DLD1 (cell line): ENCODE measurements around the gene NFRKB.
"Not testable (repeated sequence)": the region's sequence is repeated elsewhere in the genome, so short reads cannot be mapped to it uniquely, and the experiment has no call there.

Experiments
- in situ Hi-C: cut with HindIII; loops from 2 replicates; pipeline ENCODE4 v1.10.0; 2017; ENCODE audit warnings: low sequenced_read_pairs

NFRKB gene

DNA sequence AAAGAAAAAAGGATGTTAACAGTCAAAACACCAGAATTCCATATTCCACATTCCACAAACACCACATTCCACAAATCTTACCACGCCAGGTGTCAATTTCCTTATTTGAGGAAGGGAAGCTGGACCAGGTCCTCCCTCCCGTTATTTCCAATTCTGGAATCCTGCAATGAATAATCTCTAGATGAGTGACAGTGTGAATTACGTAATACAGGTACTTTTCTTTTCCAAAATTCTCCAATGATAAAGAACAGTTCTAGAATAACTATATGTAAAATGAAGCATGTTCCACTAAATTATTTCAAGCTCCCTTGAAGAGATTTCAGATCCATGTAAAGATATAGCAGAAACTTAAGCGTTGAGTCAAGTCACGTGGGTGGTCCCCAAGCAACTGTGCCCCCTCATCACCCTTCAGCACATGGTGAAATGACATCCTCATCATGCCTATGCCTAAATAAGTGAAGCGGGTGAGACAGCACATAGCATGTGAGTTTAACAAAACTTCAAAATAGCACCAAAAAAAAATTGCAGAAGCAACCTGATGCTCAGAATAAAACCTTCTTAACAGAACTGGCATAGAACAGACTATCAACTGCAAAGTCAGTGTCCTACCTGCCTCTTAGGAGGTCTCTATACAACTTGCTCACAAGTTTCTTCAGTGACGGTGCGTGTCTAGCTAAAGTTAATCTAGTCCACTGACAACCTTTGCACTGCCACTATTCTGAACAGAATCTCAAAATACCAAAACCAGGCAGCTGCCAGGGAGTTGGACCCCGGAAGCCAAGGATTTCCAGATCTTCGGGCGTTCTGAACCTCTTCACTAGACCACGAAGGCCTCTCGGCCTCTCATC, 876 bp downstream of the NFRKB start:
- in situ Hi-C loops, result no loop called here

DNA sequence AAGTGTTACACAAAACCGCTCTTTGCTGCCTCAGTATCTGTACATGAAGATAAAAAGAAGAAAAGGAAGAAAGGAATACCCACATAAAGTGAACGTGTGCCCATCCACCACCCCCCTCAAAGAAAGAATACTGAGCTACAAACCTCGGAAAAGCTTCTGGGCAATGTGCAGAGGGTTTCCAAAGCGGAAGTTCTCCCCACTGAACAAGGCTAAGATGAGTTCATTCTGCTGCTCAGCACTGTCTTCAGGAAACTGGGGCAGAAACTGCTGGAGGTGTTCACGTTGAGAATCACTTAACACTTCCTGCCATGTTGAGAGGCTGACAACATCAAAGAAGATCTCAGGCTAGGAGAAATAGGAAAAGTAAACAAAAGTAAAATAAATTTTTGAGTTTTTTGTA, 6.9 kb downstream of the NFRKB start:
- in situ Hi-C loops, result no loop called here

DNA sequence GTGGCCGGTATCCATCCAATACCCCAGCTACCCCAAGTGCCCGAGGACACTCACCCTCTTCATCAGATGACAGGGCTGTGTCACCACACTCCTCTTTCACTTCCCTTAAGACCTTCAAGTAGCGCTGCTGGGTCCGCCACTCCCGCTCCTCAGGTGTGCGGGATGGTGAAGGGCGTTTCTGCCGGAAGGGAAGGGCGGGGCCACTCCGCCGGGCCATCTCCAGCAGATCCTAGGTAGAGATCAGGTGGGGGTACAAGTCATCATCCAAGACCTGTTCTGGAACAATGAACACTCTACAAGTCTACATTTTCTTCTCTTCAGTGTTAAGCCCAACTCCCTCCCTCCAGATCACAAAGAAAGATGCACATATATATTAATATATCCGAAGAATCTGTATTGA, 10.0 kb downstream of the NFRKB start:
- in situ Hi-C loops, result no loop called here

DNA sequence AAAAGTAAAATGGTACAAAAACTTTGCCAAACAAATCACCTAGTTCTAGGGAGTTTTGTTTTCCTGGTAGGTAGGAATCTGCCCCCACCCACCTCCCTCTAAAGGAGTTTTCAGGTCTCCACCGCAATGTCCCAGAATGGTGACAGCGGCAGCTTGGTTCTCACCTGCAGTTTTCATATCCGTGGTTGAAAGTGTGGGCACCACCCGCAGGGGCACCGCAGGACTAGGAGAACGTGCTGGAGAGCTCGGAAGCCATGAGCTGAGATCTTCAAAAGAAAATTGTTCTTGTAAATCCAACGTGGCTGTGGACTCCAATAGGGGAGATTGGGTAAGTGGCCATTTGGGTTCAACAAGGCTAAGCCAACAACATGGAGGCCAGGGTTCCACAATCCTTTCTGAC, 10.8 kb downstream of the NFRKB start:
- in situ Hi-C loops, result no loop called here

DNA sequence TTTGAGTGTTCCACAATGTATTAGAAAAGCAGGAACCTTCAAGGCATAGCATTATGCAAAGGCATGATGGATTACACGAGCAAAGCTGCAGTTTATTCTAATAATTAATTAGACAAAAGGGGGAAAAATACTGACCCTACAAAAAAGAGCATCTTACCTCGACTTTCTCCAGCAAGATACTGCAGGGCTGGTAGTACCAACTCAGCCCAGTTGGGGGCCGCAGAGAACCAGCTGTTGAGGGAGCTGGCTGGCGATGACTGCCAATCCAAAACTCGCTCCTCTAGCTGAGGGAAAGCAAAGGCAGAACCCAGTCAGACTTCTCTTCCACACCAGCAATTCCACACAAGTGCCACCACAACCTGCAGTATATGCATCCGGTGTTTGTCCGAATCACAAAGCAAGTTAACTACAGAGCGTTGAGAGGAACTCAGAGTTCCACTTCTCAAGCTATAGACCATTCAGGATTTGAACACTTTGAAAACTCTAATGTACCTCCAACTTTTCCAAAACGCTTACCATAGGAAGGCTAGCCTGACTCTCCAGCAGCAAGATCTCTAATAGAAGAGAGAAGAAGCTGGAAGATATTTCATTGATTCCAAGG, 13.7 kb downstream of the NFRKB start:
- in situ Hi-C loops, result no loop called here

- in situ Hi-C loops, result no loop called here
These were observed 15.1 kb downstream of the NFRKB start for GRCh38 chr11:129880311-129880710.

DNA sequence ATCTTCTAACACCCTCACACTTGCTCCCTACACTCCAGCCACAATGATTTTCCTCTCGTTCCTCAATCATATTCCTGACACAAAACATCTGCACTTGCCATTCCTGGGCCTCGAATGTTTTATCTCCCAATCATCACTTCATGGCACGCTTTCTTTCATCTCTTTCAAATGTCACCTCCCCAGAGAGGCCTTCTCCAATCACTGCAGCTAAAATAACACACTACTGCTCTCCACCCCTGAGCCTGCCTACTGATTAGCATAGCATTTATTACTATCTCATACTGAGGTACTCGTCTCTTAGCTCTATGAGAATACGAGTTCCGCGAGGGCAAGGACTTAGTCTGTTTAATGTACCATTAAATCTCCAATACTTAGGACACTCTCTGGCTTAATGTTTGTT, 23.5 kb downstream of the NFRKB start:
- in situ Hi-C loops, result no loop called here

DNA sequence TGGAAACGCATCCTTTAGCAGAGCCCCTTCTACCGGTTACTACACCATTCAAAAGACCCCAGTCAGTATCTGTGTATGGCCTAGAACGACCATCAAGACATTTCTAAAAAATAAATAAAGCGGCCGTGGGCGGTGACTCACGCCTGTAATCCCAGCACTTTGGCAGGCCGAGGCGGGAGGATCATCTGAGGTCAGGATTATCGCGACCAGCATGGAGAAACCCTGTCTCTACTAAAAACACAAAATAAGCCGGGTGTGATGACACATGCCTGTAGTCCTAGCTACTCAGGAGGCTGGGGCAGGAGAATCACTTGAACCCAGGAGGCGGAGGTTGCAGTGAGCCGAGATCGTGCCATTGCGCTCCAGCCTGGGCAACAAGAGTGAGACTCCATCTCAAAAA, 26.8 kb downstream of the NFRKB start:
- in situ Hi-C loops, result not testable (repeated sequence)

DNA sequence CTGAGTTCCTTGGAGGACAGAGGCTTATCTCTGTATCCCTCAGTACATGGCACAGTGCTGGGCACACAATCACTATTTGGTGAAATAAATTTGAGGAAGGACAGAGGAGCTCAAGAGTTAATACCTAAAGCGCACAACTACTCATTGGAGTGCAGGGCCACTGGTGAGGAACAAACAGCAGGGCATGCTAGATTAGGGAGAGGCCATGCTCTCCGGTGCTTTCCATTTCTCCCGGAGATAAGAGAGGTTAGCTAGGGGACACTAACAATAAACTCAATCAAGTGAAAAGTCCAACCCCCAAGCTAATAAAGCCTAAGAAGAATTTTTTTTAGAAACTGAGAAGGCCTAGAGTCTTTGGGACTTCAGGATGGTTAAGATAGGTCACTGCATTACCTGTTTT, 29.1 kb downstream of the NFRKB start:
- in situ Hi-C loops, result no loop called here

DNA sequence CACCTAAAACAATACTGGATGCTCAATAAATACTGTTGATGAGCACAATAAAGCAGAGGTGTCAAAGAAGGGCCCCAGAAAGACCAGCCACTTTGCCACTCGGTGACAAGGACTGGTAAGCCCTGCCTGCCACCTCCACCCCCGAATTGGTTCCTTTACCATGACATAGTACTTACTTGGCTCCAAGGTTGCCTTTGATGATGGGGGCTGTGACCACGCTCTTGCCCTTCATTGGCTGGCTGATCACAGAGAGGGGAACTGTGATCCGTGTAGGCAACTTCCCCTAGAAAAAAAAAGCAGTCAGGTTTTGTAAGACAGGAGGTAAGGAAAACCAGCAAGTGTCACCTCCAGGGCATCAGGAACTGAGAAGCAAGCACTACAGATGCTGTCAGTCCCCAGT, 29.7 kb downstream of the NFRKB start:
- in situ Hi-C loops, result no loop called here

- in situ Hi-C loops, result no loop called here
These were observed 30.6 kb downstream of the NFRKB start for GRCh38 chr11:129864811-129865210.

- in situ Hi-C loops, result no loop called here
These were observed 33.5 kb downstream of the NFRKB start for GRCh38 chr11:129861702-129862522.

- in situ Hi-C loops, result no loop called here
These were observed 39.3 kb downstream of the NFRKB start for GRCh38 chr11:129856036-129856435.

- in situ Hi-C loops, result no loop called here
These were observed 40.3 kb downstream of the NFRKB start for GRCh38 chr11:129855086-129855485.

DNA sequence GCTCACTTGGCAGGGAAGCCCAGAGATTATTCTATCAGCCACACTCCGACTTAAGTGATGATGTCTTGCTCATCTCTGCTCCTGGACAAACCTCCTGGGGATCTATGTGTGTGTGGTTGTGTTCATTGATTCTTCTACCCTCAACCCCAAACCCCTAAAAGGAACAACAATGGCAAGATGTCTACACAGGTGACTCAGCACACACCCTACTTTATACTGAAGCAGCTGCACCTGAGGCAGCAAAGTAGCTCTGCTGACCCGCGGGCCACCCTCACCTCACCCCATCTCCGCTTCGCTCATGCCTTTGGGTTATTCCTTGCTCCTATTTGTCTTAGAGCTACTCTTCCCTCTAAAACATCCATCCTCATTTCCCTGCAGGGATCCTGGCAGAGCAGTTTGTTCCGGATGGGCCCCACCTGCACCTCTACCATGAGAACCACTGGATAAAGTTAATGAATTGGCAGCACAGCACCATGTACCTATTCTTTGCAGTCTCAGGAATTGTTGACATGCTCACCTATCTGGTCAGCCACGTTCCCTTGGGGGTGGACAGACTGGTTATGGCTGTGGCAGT, 41.1 kb downstream of the NFRKB start:
- in situ Hi-C loops, result no loop called here

- in situ Hi-C loops, result no loop called here
These were observed 41.7 kb downstream of the NFRKB start for GRCh38 chr11:129853518-129854231.

GRCh38 chr11:129852125-129852740, 43.1 kb downstream of the NFRKB start:
- in situ Hi-C loops, result no loop called here

GRCh38 chr11:129849447-129850130, 45.8 kb downstream of the NFRKB start:
- in situ Hi-C loops, result no loop called here

DNA sequence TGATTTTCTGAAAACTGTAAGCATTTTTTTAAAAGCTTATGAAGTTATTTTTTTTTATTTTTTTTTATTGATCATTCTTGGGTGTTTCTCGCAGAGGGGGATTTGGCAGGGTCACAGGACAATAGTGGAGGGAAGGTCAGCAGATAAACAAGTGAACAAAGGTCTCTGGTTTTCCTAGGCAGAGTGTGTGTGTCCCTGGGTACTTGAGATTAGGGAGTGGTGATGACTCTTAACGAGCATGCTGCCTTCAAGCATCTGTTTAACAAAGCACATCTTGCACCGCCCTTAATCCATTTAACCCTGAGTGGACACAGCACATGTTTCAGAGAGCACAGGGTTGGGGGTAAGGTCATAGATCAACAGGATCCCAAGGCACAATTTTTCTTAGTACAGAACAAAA, 48.0 kb downstream of the NFRKB start:
- in situ Hi-C loops, result not testable (repeated sequence)
